ENCODE results near the gene ZNF573.
"Not testable (repeated sequence)": the region's sequence is repeated elsewhere in the genome, so short reads cannot be mapped to it uniquely, and the experiment has no call there.

ZNF573 gene

DNA sequence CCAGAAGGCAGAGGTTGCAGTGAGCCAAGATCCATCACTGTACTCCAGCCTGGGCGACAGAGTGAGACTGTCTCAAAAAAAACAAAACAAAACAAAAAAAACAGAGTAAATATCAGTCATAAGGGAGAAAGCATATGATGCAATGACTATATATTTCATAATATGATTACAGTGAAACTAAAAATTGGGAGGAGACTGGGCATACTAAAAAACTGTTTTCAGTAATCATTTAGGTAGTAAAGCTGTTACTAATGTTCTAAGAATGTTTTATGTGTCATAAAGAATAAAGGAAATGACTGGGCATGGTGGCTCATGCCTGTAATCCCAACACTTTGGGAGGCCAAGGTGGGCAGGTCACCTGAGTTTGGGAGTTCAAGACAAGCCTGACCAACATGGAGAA, 15.9 kb downstream of the ZNF573 start:
- H3K27ac ChIP-seq (ENCODE audit: low read depth, low read length): no peak overlapping the region
- H2AFZ ChIP-seq (ENCODE audit: low read depth, low read length, severe bottlenecking): no peak overlapping the region
- no peaks in the 10 kb centered on the region for H3K79me2 ChIP-seq (ENCODE audit: insufficient read depth, low read length)
- no peak overlapping the region for H3K4me3 ChIP-seq (ENCODE audit: insufficient read depth, low read length, poor library complexity, severe bottlenecking)
- no peak overlapping the region for H3K9ac ChIP-seq (ENCODE audit: low read length)
- H3K9me2 ChIP-seq (replicated peaks; ENCODE audit: insufficient read depth, low read length): no peaks in the 10 kb centered on the region
- no peaks in the 10 kb centered on the region for H3K36me3 ChIP-seq (ENCODE audit: low read length)
- no peak overlapping the region for H3K4me2 ChIP-seq (ENCODE audit: low read depth, low read length, poor library complexity, severe bottlenecking)
- no peaks in the 10 kb centered on the region for H3F3A ChIP-seq (ENCODE audit: insufficient read depth)
- TF ChIP-seq EZH2phosphoT487 (conservative IDR thresholded peaks at IDR 0.05; ENCODE audit: low read length): no peak
- no peaks in the 10 kb centered on the region for H3K27me3 ChIP-seq (ENCODE audit: low read length)
- H4K20me1 ChIP-seq (ENCODE audit: low read depth, low read length): no peaks in the 10 kb centered on the region
- H3K9me3 ChIP-seq (ENCODE audit: insufficient read depth, low read length): no peaks in the 10 kb centered on the region

- not testable (repeated sequence) for H3K9me3 ChIP-seq (ENCODE audit: insufficient read depth, low read length); H3K36me3 ChIP-seq (ENCODE audit: low read length); H4K20me1 ChIP-seq (ENCODE audit: low read depth, low read length)
Measured at GRCh38 chr19:37757683-37758082, 21.7 kb downstream of the ZNF573 start.

GRCh38 chr19:37738371-37738770, 41.0 kb downstream of the ZNF573 start:
- peaks cover 28% of the 10 kb centered on the region for H3K36me3 ChIP-seq (ENCODE audit: low read length)
- H3K4me2 ChIP-seq (ENCODE audit: low read depth, low read length, poor library complexity, severe bottlenecking): no peak overlapping the region
- H4K20me1 ChIP-seq (ENCODE audit: low read depth, low read length): no peaks in the 10 kb centered on the region

More at GRCh38 chr19:37757683-37758082, 21.7 kb downstream of the ZNF573 start:
- H3K9ac ChIP-seq (ENCODE audit: low read length); H3K9me2 ChIP-seq (replicated peaks; ENCODE audit: insufficient read depth, low read length); H3F3A ChIP-seq (ENCODE audit: insufficient read depth); H3K4me3 ChIP-seq (ENCODE audit: insufficient read depth, low read length, poor library complexity, severe bottlenecking); H3K4me2 ChIP-seq (ENCODE audit: low read depth, low read length, poor library complexity, severe bottlenecking); H3K27me3 ChIP-seq (ENCODE audit: low read length); H3K79me2 ChIP-seq (ENCODE audit: insufficient read depth, low read length); H2AFZ ChIP-seq (ENCODE audit: low read depth, low read length, severe bottlenecking); H3K27ac ChIP-seq (ENCODE audit: low read depth, low read length): not testable (repeated sequence)

DNA sequence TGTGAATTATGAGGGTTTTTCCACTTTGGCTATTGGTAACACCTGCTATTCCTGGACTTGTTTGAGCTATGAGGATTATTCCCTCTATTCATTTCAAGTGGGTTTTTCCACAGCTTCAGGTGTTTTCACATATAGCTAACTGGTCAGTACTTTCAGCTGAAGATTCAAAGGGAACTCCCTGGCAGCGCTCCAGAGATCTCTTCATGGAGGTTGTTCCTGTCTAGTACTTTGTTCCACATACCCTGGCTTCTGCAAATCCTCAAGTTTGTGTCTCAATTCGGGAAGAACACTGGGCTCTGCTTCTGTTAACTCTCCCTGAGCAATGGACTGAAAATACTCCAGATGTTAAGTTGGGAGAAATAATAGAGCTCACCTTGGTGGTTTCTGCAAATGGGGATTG, 54.2 kb downstream of the ZNF573 start:
- H3K36me3 ChIP-seq (ENCODE audit: low read length): no peaks in the 10 kb centered on the region
- no peaks in the 10 kb centered on the region for H3K9me2 ChIP-seq (replicated peaks; ENCODE audit: insufficient read depth, low read length)
- no peak overlapping the region for H3K27ac ChIP-seq (ENCODE audit: low read depth, low read length)
- TF ChIP-seq, protein P1, sequence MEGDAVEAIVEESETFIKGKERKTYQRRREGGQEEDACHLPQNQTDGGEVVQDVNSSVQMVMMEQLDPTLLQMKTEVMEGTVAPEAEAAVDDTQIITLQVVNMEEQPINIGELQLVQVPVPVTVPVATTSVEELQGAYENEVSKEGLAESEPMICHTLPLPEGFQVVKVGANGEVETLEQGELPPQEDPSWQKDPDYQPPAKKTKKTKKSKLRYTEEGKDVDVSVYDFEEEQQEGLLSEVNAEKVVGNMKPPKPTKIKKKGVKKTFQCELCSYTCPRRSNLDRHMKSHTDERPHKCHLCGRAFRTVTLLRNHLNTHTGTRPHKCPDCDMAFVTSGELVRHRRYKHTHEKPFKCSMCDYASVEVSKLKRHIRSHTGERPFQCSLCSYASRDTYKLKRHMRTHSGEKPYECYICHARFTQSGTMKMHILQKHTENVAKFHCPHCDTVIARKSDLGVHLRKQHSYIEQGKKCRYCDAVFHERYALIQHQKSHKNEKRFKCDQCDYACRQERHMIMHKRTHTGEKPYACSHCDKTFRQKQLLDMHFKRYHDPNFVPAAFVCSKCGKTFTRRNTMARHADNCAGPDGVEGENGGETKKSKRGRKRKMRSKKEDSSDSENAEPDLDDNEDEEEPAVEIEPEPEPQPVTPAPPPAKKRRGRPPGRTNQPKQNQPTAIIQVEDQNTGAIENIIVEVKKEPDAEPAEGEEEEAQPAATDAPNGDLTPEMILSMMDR (IDR thresholded peaks at IDR 0.05; ENCODE audit: insufficient read depth, low read length, poor library complexity, severe bottlenecking): no peak
- TF ChIP-seq EZH2phosphoT487 (conservative IDR thresholded peaks at IDR 0.05; ENCODE audit: low read length): no peak
- H3K79me2 ChIP-seq (ENCODE audit: insufficient read depth, low read length): no peaks in the 10 kb centered on the region
- no peak overlapping the region for H2AFZ ChIP-seq (ENCODE audit: low read depth, low read length, severe bottlenecking)
- H4K20me1 ChIP-seq (ENCODE audit: low read depth, low read length): no peaks in the 10 kb centered on the region
- H3F3A ChIP-seq (ENCODE audit: insufficient read depth): no peaks in the 10 kb centered on the region
- H3K4me3 ChIP-seq (ENCODE audit: insufficient read depth, low read length, poor library complexity, severe bottlenecking): no peak overlapping the region
- H3K9me3 ChIP-seq (ENCODE audit: insufficient read depth, low read length): no peaks in the 10 kb centered on the region
- no peak overlapping the region for H3K4me2 ChIP-seq (ENCODE audit: low read depth, low read length, poor library complexity, severe bottlenecking)
- no peaks in the 10 kb centered on the region for H3K27me3 ChIP-seq (ENCODE audit: low read length)
- H3K9ac ChIP-seq (ENCODE audit: low read length): no peak overlapping the region

More at GRCh38 chr19:37738371-37738770, 41.0 kb downstream of the ZNF573 start:
- Histone ChIP-seq H2AFZ (ENCODE audit: low read depth, low read length, severe bottlenecking) (no peak overlapping the region), H3K4me3 (ENCODE audit: insufficient read depth, low read length, poor library complexity, severe bottlenecking) (no peak overlapping the region), H3K27ac (ENCODE audit: low read depth, low read length) (no peak overlapping the region), H3F3A (ENCODE audit: insufficient read depth) (no peaks in the 10 kb centered on the region), H3K9ac (ENCODE audit: low read length) (no peak overlapping the region), H3K9me3 (ENCODE audit: insufficient read depth, low read length) (peaks cover 33% of the 10 kb centered on the region; the same call in 1 of the 2 replicates), H3K9me2 (replicated peaks; ENCODE audit: insufficient read depth, low read length) (no peaks in the 10 kb centered on the region), H3K79me2 (ENCODE audit: insufficient read depth, low read length) (no peaks in the 10 kb centered on the region), H3K27me3 (ENCODE audit: low read length) (no peaks in the 10 kb centered on the region)
- TF ChIP-seq, protein P1 (IDR thresholded peaks at IDR 0.05; ENCODE audit: insufficient read depth, low read length, poor library complexity, severe bottlenecking): no peak
- no peak for TF ChIP-seq EZH2phosphoT487 (conservative IDR thresholded peaks at IDR 0.05; ENCODE audit: low read length)
